BJ (cell line): ENCODE results near the gene TMPRSS12. TPM values are rescaled to one million over a fixed set of nuclear protein-coding genes. Genes with fewer than 3 reads are reported as not detected.
A peak's percentile ranks its signal among the peaks of the same experiment; 100 is the strongest.
"Not testable (repeated sequence)": the region's sequence is repeated elsewhere in the genome, so short reads cannot be mapped to it uniquely, and the experiment has no call there.

Experiments
- CTCF ChIA-PET: fragments of 350-600 bp; formaldehyde crosslinking; extraction: SDS; loops from one replicate; lab custom pipeline; 2021; ENCODE audit warnings: antibody characterized with exemption, inconsistent platforms; lab: Yijun Ruan, JAX
- POLR2A ChIA-PET: fragments of 300-600 bp; sonication (Branson Sonifier 250); formaldehyde crosslinking; extraction: SDS; loops from one replicate; lab custom pipeline; 2021; ENCODE audit warnings: antibody characterized with exemption; lab: Charles Lee
- DNase-seq: peaks from one replicate; pipeline ENCODE4 v3.0.0-alpha.2; 2011; ENCODE audit warnings: low read depth
- H3K27me3 ChIP-seq: 2 replicates; pipeline ENCODE4 v1.6.0; 2011; ENCODE audit warnings: low read length; ENCODE audit not compliant: control insufficient read depth, insufficient read depth
- H3K36me3 ChIP-seq: 2 replicates; pipeline ENCODE4 v1.5.1; 2011; ENCODE audit warnings: low read length; ENCODE audit not compliant: control insufficient read depth, insufficient read depth
- H3K4me3 ChIP-seq: 2 replicates; pipeline ENCODE4 v1.5.1; 2011; ENCODE audit warnings: low read depth, mild to moderate bottlenecking, control low read depth, low read length
- CTCF ChIP-seq: IDR thresholded peaks from 2 replicates; pipeline ENCODE4 v1.5.1; 2011; ENCODE audit warnings: low read depth, mild to moderate bottlenecking, control low read depth, inconsistent platforms, low read length, moderate library complexity; ENCODE audit not compliant: insufficient read depth
- polyA plus RNA-seq: library from polyadenylated mRNA; depleted of rRNA; stranded (reverse); fragments of >200 nt; gene quantifications from 2 replicates; pipeline ENCODE4 v1.2.3, GENCODE V29; 2011

The TMPRSS12 gene
- polyA plus RNA-seq, 1 experiment: not detected

GRCh38 chr12:50820177-50820576 is 22.5 kb upstream of the TMPRSS12 start:
- Histone ChIP-seq H3K27me3 (no peaks in the 10 kb centered on the region), H3K4me3 (no peak overlapping the region), H3K36me3 (no peaks in the 10 kb centered on the region)
- TF ChIP-seq CTCF: no peak
- ChIA-PET CTCF (interaction anchor here (0.6 to 1.3 kb wide), 4 partner anchors 12 to 252 kb away, joined by 3 read pairs; no protein-coding TSS in a partner anchor), POLR2A (no interaction called here)
- DNase-seq: no peak

GRCh38 chr12:50822082-50822481 is 20.6 kb upstream of the TMPRSS12 start:
- H3K36me3 ChIP-seq: no peaks in the 10 kb centered on the region
- no peak for TF ChIP-seq CTCF
- no peak for DNase-seq
- no peak overlapping the region for H3K4me3 ChIP-seq
- ChIA-PET CTCF (interaction anchor here (0.5 to 2.1 kb wide), 4 partner anchors 14 to 530 kb away, joined by 3 to 9 read pairs (median 5); no protein-coding TSS in a partner anchor), POLR2A (no interaction called here)
- no peaks in the 10 kb centered on the region for H3K27me3 ChIP-seq

GRCh38 chr12:50823724-50824123 is 19.0 kb upstream of the TMPRSS12 start:
- POLR2A ChIA-PET, H3K4me3 ChIP-seq, H3K36me3 ChIP-seq, H3K27me3 ChIP-seq, DNase-seq: not testable (repeated sequence)
- CTCF ChIA-PET: interaction anchor here (1.4 to 3.6 kb wide), 3 partner anchors 59 to 518 kb away, joined by 5 to 55 read pairs (median 21); partner anchors contain the start of gene ATF1

GRCh38 chr12:50824914-50825313 is 17.8 kb upstream of the TMPRSS12 start:
- TF ChIP-seq CTCF: no peak
- no peak for DNase-seq
- Histone ChIP-seq H3K27me3 (no peaks in the 10 kb centered on the region), H3K36me3 (no peaks in the 10 kb centered on the region), H3K4me3 (no peak overlapping the region)
- CTCF ChIA-PET: interaction anchor here (0.9 to 3.6 kb wide), 11 partner anchors 12 to 527 kb away, joined by 3 to 55 read pairs (median 4); partner anchors contain the start of gene ATF1
- POLR2A ChIA-PET: interaction anchor here (0.8 kb wide), 1 partner anchor 14 kb away, joined by 4 read pairs; no protein-coding TSS in a partner anchor

- Histone ChIP-seq H3K36me3 (no peaks in the 10 kb centered on the region), H3K27me3 (no peaks in the 10 kb centered on the region), H3K4me3 (no peak overlapping the region)
- TF ChIP-seq CTCF: peak; percentile 38; the same call in 1 of the 2 replicates
- ChIA-PET POLR2A (interaction anchor here (0.8 kb wide), 1 partner anchor 14 kb away, joined by 4 read pairs; no protein-coding TSS in a partner anchor), CTCF (interaction anchor here (0.6 to 3.6 kb wide), 18 partner anchors 12 to 526 kb away, joined by 3 to 55 read pairs (median 4); partner anchors contain the start of genes ATF1 and LETMD1)
- peak; percentile 41 for DNase-seq
Measured at GRCh38 chr12:50825372-50825838, 17.3 kb upstream of the TMPRSS12 start.
